Calu3 (cell line): ENCODE measurements around the gene RNLS. TPM values are rescaled to one million over a fixed set of nuclear protein-coding genes. Genes with fewer than 3 reads are reported as not detected.

Experiments used
- BruUV-seq: library from RNA; stranded (reverse); fragments of 400-500 nt; replicated peaks from 2 replicates; lab custom pipeline; 2021; lab: Mats Ljungman, UMichigan
- CTCF ChIA-PET: fragments of 300-600 bp; sonication (Branson Sonifier 250); formaldehyde crosslinking; loops from one replicate; lab custom pipeline; 2022; ENCODE audit warnings: antibody characterized with exemption; lab: Charles Lee
- DNase-seq: peaks from one replicate; pipeline ENCODE4 v3.0.0; 2022
- H3K27ac Mint-ChIP-seq: one replicate; pipeline ENCODE4 v1.8.0; 2022; ENCODE audit warnings: mixed read lengths; ENCODE audit not compliant: unreplicated experiment
- H3K27me3 Mint-ChIP-seq: one replicate; pipeline ENCODE4 v1.8.0; 2022; ENCODE audit warnings: mixed read lengths; ENCODE audit not compliant: unreplicated experiment
- H3K36me3 Mint-ChIP-seq: one replicate; pipeline ENCODE4 v1.8.0; 2022; ENCODE audit warnings: mild to moderate bottlenecking, moderate library complexity, mixed read lengths; ENCODE audit not compliant: insufficient read depth, unreplicated experiment
- H3K4me1 Mint-ChIP-seq: one replicate; pipeline ENCODE4 v1.8.0; 2022; ENCODE audit warnings: mild to moderate bottlenecking, low read depth, mixed read lengths; ENCODE audit not compliant: unreplicated experiment
- H3K4me3 Mint-ChIP-seq: one replicate; pipeline ENCODE4 v1.8.0; 2022; ENCODE audit warnings: mild to moderate bottlenecking, low read depth, moderate library complexity, mixed read lengths; ENCODE audit not compliant: unreplicated experiment
- H3K9me3 Mint-ChIP-seq: one replicate; pipeline ENCODE4 v1.8.0; 2022; ENCODE audit warnings: low read depth, mixed read lengths; ENCODE audit not compliant: unreplicated experiment
- intact Hi-C: fragments of 100-400 bp; cut with micrococcal nuclease; formaldehyde crosslinking; loops from one replicate; pipeline ENCODE4 v1.10.0; 2022; ENCODE audit not compliant: unreplicated experiment
- total RNA-seq: library from RNA; stranded (reverse); gene quantifications from 2 replicates; pipeline ENCODE4 v1.2.3, GENCODE V29; 2022
- TF ChIP-seq, protein P1 (sequence below): fragments of 200-600 bp; IDR thresholded peaks from one replicate; pipeline ENCODE4 v1.8.0; 2022; ENCODE audit warnings: antibody characterized with exemption; ENCODE audit not compliant: unreplicated experiment

The RNLS gene
- total RNA-seq, 1 experiment from 2014 or later: 6.3 TPM

DNA sequence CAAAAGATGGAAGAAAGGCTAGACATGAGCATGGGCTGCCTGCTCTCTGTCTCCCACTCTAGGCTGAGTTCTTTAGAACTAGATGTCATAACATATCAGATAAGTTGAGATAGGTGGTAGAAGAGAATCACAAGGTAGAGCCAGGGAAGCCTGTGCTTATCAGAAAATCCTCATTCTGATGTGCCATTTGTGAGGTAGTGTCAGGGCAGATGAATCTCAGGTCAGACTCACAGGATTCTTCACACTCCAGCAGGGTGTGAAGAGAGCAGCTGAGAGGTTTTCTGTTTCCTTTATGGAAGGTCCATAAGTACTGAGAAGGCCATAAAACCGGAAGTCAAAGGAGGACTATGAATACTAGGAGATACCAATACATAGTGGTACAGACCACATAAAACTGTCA is 132.9 kb downstream of the RNLS start:
- Mint-ChIP-seq H3K9me3 (no peaks in the 10 kb centered on the region), H3K27me3 (no peaks in the 10 kb centered on the region), H3K27ac (no peak overlapping the region), H3K4me1 (no peaks in the 10 kb centered on the region), H3K4me3 (no peak overlapping the region), H3K36me3 (no peaks in the 10 kb centered on the region)
- intact Hi-C loops: no loop called here
- TF ChIP-seq, protein P1, sequence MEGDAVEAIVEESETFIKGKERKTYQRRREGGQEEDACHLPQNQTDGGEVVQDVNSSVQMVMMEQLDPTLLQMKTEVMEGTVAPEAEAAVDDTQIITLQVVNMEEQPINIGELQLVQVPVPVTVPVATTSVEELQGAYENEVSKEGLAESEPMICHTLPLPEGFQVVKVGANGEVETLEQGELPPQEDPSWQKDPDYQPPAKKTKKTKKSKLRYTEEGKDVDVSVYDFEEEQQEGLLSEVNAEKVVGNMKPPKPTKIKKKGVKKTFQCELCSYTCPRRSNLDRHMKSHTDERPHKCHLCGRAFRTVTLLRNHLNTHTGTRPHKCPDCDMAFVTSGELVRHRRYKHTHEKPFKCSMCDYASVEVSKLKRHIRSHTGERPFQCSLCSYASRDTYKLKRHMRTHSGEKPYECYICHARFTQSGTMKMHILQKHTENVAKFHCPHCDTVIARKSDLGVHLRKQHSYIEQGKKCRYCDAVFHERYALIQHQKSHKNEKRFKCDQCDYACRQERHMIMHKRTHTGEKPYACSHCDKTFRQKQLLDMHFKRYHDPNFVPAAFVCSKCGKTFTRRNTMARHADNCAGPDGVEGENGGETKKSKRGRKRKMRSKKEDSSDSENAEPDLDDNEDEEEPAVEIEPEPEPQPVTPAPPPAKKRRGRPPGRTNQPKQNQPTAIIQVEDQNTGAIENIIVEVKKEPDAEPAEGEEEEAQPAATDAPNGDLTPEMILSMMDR: no peak
- CTCF ChIA-PET: no interaction called here
- BruUV-seq: no TSS peak
- no peak for DNase-seq

- Mint-ChIP-seq H3K4me3 (no peak overlapping the region), H3K36me3 (no peaks in the 10 kb centered on the region), H3K27ac (no peak overlapping the region), H3K4me1 (no peaks in the 10 kb centered on the region), H3K27me3 (no peaks in the 10 kb centered on the region), H3K9me3 (peaks cover 3% of the 10 kb centered on the region)
- BruUV-seq: no TSS peak
- intact Hi-C loops: no loop called here
- CTCF ChIA-PET: no interaction called here
- TF ChIP-seq, protein P1: no peak
- no peak for DNase-seq
Observed at GRCh38 chr10:88442716-88443115, 140.4 kb downstream of the RNLS start.

- Mint-ChIP-seq H3K9me3 (peaks cover 3% of the 10 kb centered on the region), H3K4me1 (no peaks in the 10 kb centered on the region), H3K36me3 (no peaks in the 10 kb centered on the region), H3K4me3 (no peak overlapping the region), H3K27ac (no peak overlapping the region), H3K27me3 (no peaks in the 10 kb centered on the region)
- no TSS peak for BruUV-seq
- no peak for DNase-seq
- intact Hi-C loops: no loop called here
- TF ChIP-seq, protein P1: no peak
- CTCF ChIA-PET: no interaction called here
Observed at GRCh38 chr10:88440541-88440940, 142.6 kb downstream of the RNLS start.

- Mint-ChIP-seq H3K9me3 (peaks cover 3% of the 10 kb centered on the region), H3K27me3 (no peaks in the 10 kb centered on the region), H3K36me3 (no peaks in the 10 kb centered on the region), H3K4me1 (no peaks in the 10 kb centered on the region), H3K4me3 (no peak overlapping the region), H3K27ac (no peak overlapping the region)
- TF ChIP-seq, protein P1: no peak
- CTCF ChIA-PET: no interaction called here
- BruUV-seq: no TSS peak
- DNase-seq: no peak
- intact Hi-C loops: no loop called here
Observed at GRCh38 chr10:88439932-88440331, 143.2 kb downstream of the RNLS start.
